SU-DHL-6 (cell line): ENCODE measurements around the gene SATB2.

Experiments used
- H2AFZ ChIP-seq: fragments of 200-600 bp; sonication (generic); 2 replicates; pipeline ENCODE4 v1.6.1; 2014; ENCODE audit warnings: low read depth, mild to moderate bottlenecking, moderate library complexity, mixed read lengths, antibody characterized with exemption, low read length; ENCODE audit not compliant: severe bottlenecking
- H3F3A ChIP-seq: fragments of 200-600 bp; shearing (Covaris generic); 2 replicates; pipeline ENCODE4 v1.6.0; 2016; ENCODE audit warnings: antibody characterized with exemption, mild to moderate bottlenecking; ENCODE audit not compliant: insufficient read depth
- H3K27ac ChIP-seq: fragments of 200-600 bp; sonication (generic); 2 replicates; pipeline ENCODE4 v1.5.1; 2016; ENCODE audit warnings: low read depth, mild to moderate bottlenecking, low read length, moderate library complexity, mixed read lengths
- H3K27me3 ChIP-seq: fragments of 200-600 bp; sonication (generic), shearing (Covaris generic); 2 replicates; pipeline ENCODE4 v1.6.0; 2014; ENCODE audit warnings: mild to moderate bottlenecking, low read length
- H3K36me3 ChIP-seq: fragments of 200-600 bp; sonication (generic); 2 replicates; pipeline ENCODE4 v1.6.1; 2014; ENCODE audit warnings: mild to moderate bottlenecking, low read length, mixed read lengths
- H3K4me2 ChIP-seq: fragments of 300-600, 200-600 bp; shearing (Covaris generic), sonication (generic); 2 replicates; pipeline ENCODE4 v1.6.0; 2014; ENCODE audit warnings: low read length, low read depth, mild to moderate bottlenecking; ENCODE audit not compliant: poor library complexity, severe bottlenecking
- H3K4me3 ChIP-seq: fragments of 200-600 bp; sonication (generic); 2 replicates; pipeline ENCODE4 v1.5.1; 2014; ENCODE audit warnings: antibody characterized with exemption, low read length, mild to moderate bottlenecking, mixed read lengths; ENCODE audit not compliant: insufficient read depth, poor library complexity, severe bottlenecking
- H3K79me2 ChIP-seq: fragments of 200-600 bp; sonication (generic); 2 replicates; pipeline ENCODE4 v1.6.1; 2014; ENCODE audit warnings: mild to moderate bottlenecking, low read length, moderate library complexity; ENCODE audit not compliant: insufficient read depth
- H3K9ac ChIP-seq: fragments of 200-600 bp; sonication (generic); 2 replicates; pipeline ENCODE4 v1.7.0; 2014; ENCODE audit warnings: mild to moderate bottlenecking, low read length
- H3K9me2 ChIP-seq: fragments of 200-600 bp; sonication (generic); replicated peaks from 2 replicates; pipeline ENCODE4 v1.6.1; 2014; ENCODE audit warnings: low read length; ENCODE audit not compliant: insufficient read depth
- H3K9me3 ChIP-seq: fragments of 200-600 bp; sonication (generic); 2 replicates; pipeline ENCODE4 v1.6.1; 2014; ENCODE audit warnings: low read length, mixed read lengths; ENCODE audit not compliant: insufficient read depth
- H4K20me1 ChIP-seq: fragments of 200-600 bp; sonication (generic); 2 replicates; pipeline ENCODE4 v1.6.1; 2014; ENCODE audit warnings: low read depth, mild to moderate bottlenecking, antibody characterized with exemption, low read length, moderate library complexity, mixed read lengths
- EZH2phosphoT487 ChIP-seq: fragments of 200-600 bp; sonication (generic), shearing (Covaris generic); conservative IDR thresholded peaks from 2 replicates; pipeline ENCODE4 v1.6.1; 2018; ENCODE audit warnings: mild to moderate bottlenecking, antibody characterized with exemption, low read length, moderate library complexity, mixed read lengths
- TF ChIP-seq, protein P1 (sequence below): fragments of 200-600 bp; sonication (generic); IDR thresholded peaks from one replicate; pipeline ENCODE4 v1.5.1; 2017; ENCODE audit warnings: antibody characterized with exemption, mild to moderate bottlenecking, low read length, moderate library complexity; ENCODE audit not compliant: insufficient read depth, poor library complexity, severe bottlenecking

Gene SATB2

DNA sequence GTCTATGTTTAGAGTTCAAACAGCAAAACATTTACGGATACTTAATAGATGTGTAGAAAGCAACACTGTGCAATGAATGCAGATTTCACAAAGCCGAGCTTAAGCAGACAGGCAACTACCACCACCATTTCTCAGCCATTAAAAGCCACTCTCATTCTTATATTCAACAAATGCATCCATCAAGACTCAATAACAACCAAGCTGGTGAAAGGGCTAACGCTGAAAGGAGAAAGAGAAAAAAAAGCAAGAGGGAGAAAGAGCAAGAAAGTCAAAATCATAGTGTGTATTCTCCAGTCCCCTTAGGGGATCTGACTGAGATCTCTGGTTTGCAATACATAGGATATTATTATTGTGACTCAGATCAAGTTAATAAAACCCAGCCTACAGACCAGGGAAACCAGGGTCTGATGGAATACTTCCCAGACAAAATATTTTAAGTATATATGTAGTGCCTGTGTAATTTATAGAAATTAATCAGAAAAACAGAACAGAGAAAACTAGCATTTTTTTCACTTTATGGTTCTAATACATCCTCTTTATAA, 14.1 kb downstream of the SATB2 start:
- Histone ChIP-seq H3K9me2 (no peaks in the 10 kb centered on the region), H2AFZ (no peak overlapping the region), H3K4me3 (no peak overlapping the region), H4K20me1 (no peaks in the 10 kb centered on the region), H3K9ac (no peak overlapping the region), H3K36me3 (no peaks in the 10 kb centered on the region), H3K4me2 (no peak overlapping the region), H3K27ac (no peak overlapping the region), H3K79me2 (no peaks in the 10 kb centered on the region), H3F3A (no peaks in the 10 kb centered on the region), H3K27me3 (no peaks in the 10 kb centered on the region), H3K9me3 (no peaks in the 10 kb centered on the region)
- TF ChIP-seq, protein P1, sequence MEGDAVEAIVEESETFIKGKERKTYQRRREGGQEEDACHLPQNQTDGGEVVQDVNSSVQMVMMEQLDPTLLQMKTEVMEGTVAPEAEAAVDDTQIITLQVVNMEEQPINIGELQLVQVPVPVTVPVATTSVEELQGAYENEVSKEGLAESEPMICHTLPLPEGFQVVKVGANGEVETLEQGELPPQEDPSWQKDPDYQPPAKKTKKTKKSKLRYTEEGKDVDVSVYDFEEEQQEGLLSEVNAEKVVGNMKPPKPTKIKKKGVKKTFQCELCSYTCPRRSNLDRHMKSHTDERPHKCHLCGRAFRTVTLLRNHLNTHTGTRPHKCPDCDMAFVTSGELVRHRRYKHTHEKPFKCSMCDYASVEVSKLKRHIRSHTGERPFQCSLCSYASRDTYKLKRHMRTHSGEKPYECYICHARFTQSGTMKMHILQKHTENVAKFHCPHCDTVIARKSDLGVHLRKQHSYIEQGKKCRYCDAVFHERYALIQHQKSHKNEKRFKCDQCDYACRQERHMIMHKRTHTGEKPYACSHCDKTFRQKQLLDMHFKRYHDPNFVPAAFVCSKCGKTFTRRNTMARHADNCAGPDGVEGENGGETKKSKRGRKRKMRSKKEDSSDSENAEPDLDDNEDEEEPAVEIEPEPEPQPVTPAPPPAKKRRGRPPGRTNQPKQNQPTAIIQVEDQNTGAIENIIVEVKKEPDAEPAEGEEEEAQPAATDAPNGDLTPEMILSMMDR, result no peak
- TF ChIP-seq EZH2phosphoT487, result no peak

DNA sequence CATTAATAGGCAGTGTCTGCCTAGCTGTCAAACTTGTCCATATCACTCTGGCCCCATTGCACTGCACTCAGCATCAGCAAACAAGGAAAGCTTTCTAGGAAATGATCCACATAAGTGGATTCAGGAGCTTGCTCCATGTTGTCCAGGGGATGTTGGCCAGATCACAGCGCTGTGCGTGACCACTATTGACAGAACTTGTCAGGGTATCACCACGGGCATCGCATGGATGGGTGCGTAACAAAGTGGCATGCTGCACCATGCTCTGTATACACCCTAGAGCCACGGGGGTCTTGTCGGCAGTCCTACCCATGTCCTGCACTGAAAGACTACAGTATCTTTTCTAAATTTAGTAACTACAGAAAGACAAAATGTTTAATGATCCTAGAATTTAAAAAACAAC, 15.6 kb downstream of the SATB2 start:
- no peaks in the 10 kb centered on the region for H4K20me1 ChIP-seq
- no peak overlapping the region for H3K4me2 ChIP-seq
- H3K79me2 ChIP-seq, result no peaks in the 10 kb centered on the region
- H3K9me3 ChIP-seq, result no peaks in the 10 kb centered on the region
- H3K36me3 ChIP-seq, result no peaks in the 10 kb centered on the region
- H3K27me3 ChIP-seq, result no peaks in the 10 kb centered on the region
- TF ChIP-seq, protein P1, result no peak
- TF ChIP-seq EZH2phosphoT487, result no peak
- no peak overlapping the region for H3K9ac ChIP-seq
- no peaks in the 10 kb centered on the region for H3F3A ChIP-seq
- no peak overlapping the region for H3K27ac ChIP-seq
- no peak overlapping the region for H2AFZ ChIP-seq
- H3K9me2 ChIP-seq, result no peaks in the 10 kb centered on the region
- H3K4me3 ChIP-seq, result no peak overlapping the region

DNA sequence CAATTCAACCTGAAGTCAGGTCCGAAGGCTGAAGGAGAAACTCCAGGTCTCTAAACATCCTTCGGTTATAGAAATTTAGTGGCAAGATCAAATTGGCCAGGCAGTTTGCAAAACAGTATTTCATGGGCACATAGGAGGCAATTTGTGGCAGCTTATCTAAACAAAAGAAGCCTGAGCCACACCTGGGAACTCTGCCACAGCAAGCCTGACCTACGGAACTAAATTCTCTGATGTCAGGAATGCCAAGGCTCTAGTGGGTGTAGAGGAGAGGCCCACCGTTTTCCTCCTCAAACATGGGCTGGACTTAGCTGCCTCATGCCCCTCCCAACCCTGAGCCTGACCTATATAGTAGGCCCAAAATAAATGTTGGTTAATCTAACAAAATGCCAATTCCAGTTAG, 16.0 kb downstream of the SATB2 start:
- no peaks in the 10 kb centered on the region for H3K27me3 ChIP-seq
- H3K27ac ChIP-seq, result no peak overlapping the region
- no peaks in the 10 kb centered on the region for H3K9me2 ChIP-seq
- H3K4me2 ChIP-seq, result no peak overlapping the region
- no peak overlapping the region for H2AFZ ChIP-seq
- no peaks in the 10 kb centered on the region for H3K36me3 ChIP-seq
- H3F3A ChIP-seq, result no peaks in the 10 kb centered on the region
- no peaks in the 10 kb centered on the region for H4K20me1 ChIP-seq
- no peaks in the 10 kb centered on the region for H3K79me2 ChIP-seq
- no peak overlapping the region for H3K9ac ChIP-seq
- no peak overlapping the region for H3K4me3 ChIP-seq
- TF ChIP-seq, protein P1, result no peak
- no peak for TF ChIP-seq EZH2phosphoT487
- no peaks in the 10 kb centered on the region for H3K9me3 ChIP-seq
